ENCODE data around the gene OXNAD1. TPM values are rescaled to one million over a fixed set of nuclear protein-coding genes. Genes with fewer than 3 reads are reported as not detected.

The OXNAD1 gene
- total and polyA plus RNA-seq, 10 of the 15 experiments (the other 5 are each of a cell fraction or from before 2014, with no cell fraction given): 5.6 to 27.8 (median 16.2) TPM

DNA sequence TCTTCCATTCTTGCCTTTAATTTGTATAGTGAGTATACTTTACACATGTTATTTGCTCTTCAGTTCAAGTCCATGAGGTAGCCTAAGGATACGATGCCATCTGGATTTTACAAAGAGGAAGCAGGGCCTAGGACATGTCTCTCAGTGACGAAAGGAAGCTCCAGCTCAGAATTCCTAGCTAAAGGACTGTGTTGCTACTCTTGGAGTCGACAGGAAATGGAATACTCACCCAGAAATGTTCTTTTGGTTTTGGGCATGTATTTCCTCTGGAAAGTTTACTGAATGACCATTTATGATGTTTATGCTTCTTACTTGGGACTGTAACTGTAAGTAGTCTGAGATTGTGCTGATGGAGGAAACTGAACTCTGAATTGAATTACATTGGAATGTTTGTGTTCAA, 12.5 kb downstream of the OXNAD1 start:
- H3K4me3 ChIP-seq: no peak overlapping the region
- ChIA-PET RAD21 (ENCODE audit: unreplicated experiment) (interaction anchor here (1.4 kb wide), 2 partner anchors 8 to 13 kb away, joined by 3 read pairs; no protein-coding TSS in a partner anchor), SMC1A (ENCODE audit: uncharacterized antibody, unreplicated experiment) (interaction anchor here (1.4 kb wide), 1 partner anchor 13 kb away, joined by 4 read pairs; no protein-coding TSS in a partner anchor), POLR2A (no interaction called here), CTCF (interaction anchor here (1.0 to 2.5 kb wide), 2 partner anchors 8 to 12 kb away, joined by 4 to 9 read pairs; partner anchors contain the start of genes DPH3 and OXNAD1)
- no peak overlapping the region for H3K4me2 ChIP-seq (ENCODE audit: control insufficient read depth, insufficient read depth)
- intact Hi-C loops (cut with micrococcal nuclease; ENCODE audit: unreplicated experiment): no loop called here
- no peaks in the 10 kb centered on the region for H3K27me3 ChIP-seq (replicated peaks in 1 of 2; ENCODE audit: control insufficient read depth in 2 of 2, insufficient read depth in 2 of 2, low read length in 1 of 2)
- no TSS peak for BruUV-seq (replicated peaks)
- H3K36me3 ChIP-seq (ENCODE audit: control insufficient read depth in 2 of 2, insufficient read depth in 2 of 2, low read length in 1 of 2): peaks cover 0 to 5% of the 10 kb centered on the region in 2 experiments; a peak in 3 of 4 replicates
- in situ Hi-C loops (cut with MboI): loop anchor here (25.0 kb wide), 2 partner anchors 760 to 935 kb away; no protein-coding TSS in a partner anchor
- no peak overlapping the region for H3K9ac ChIP-seq (ENCODE audit: control insufficient read depth, insufficient read depth, low read length)
- no peaks in the 10 kb centered on the region for H3K4me1 ChIP-seq (ENCODE audit: control insufficient read depth, insufficient read depth, low read length)
- no peak for DNase-seq (ENCODE audit: low read depth, low spot score)
- FAIRE-seq: no peak
- H3K79me2 ChIP-seq (ENCODE audit: control insufficient read depth, insufficient read depth, low read length): no peaks in the 10 kb centered on the region
- 99% methylated on average over 3 of the region's 3 CpGs for WGBS (ENCODE audit: insufficient coverage, insufficient replicate concordance, low lambda C conversion rate, missing lambda C conversion rate)
- H4K20me1 ChIP-seq (ENCODE audit: control insufficient read depth, insufficient read depth): no peaks in the 10 kb centered on the region
- no peaks in the 10 kb centered on the region for H3K9me3 ChIP-seq (replicated peaks; ENCODE audit: control insufficient read depth, insufficient read depth, low read length)
- H2AFZ ChIP-seq (ENCODE audit: control insufficient read depth, low read depth, low read length): no peak overlapping the region
- TF ChIP-seq RFX5 (IDR thresholded peaks at IDR 0.05; ENCODE audit: low read depth, low read length) (no peak), TCF3 (IDR thresholded peaks at IDR 0.05; ENCODE audit: borderline replicate concordance, insufficient read depth, low read depth, low read length) (no peak), JUND (IDR thresholded peaks at IDR 0.05; ENCODE audit: low read depth, low read length) (no peak), PAX8 (IDR thresholded peaks at IDR 0.05) (no peak), WRNIP1 (IDR thresholded peaks at IDR 0.05; ENCODE audit: borderline replicate concordance, low read depth, low read length) (no peak), RCOR1 (conservative IDR thresholded peaks at IDR 0.05; ENCODE audit: low read depth, low read length) (no peak), SUZ12 (IDR thresholded peaks at IDR 0.05; ENCODE audit: unreplicated experiment) (no peak), RELA (IDR thresholded peaks at IDR 0.05; ENCODE audit: borderline replicate concordance, partially characterized antibody) (no peak), TCF7 (IDR thresholded peaks at IDR 0.05; ENCODE audit: borderline replicate concordance) (no peak), GABPA (IDR thresholded peaks at IDR 0.05; ENCODE audit: low read depth) (no peak)
- TF ChIP-seq, protein P1, sequence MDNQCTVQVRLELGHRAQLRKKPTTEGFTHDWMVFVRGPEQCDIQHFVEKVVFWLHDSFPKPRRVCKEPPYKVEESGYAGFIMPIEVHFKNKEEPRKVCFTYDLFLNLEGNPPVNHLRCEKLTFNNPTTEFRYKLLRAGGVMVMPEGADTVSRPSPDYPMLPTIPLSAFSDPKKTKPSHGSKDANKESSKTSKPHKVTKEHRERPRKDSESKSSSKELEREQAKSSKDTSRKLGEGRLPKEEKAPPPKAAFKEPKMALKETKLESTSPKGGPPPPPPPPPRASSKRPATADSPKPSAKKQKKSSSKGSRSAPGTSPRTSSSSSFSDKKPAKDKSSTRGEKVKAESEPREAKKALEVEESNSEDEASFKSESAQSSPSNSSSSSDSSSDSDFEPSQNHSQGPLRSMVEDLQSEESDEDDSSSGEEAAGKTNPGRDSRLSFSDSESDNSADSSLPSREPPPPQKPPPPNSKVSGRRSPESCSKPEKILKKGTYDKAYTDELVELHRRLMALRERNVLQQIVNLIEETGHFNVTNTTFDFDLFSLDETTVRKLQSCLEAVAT (IDR thresholded peaks at IDR 0.05): no peak
- no peak for ATAC-seq
- no peak overlapping the region for H3K27ac ChIP-seq (ENCODE audit: control insufficient read depth, insufficient read depth)
